ENCODE measurements around the gene LRRK1. TPM values are rescaled to one million over a fixed set of nuclear protein-coding genes. Genes with fewer than 3 reads are reported as not detected.

The LRRK1 gene
- total RNA-seq, 6 experiments from 2014 or later: 0.93 to 3.6 (median 2.5) TPM

DNA sequence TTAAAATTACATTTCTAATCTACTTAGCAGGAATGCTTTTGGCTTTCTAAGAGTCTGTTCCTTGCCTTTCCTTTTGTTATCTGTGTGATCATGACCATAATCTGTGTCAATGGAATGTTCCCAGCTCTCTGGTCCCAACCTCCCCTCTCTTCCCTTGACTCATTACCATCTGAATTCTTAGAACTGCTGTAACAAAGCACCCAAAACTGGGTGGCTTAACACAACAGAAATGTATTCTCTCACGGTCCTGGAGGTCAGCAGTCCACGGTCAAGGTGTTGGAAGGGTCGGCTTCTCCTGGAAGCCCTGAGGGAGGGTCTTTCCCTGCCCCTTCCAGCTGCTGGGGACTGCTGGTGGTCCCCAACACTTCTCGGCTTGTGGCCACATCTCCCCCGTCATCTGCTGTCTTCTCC is 81.1 kb downstream of the LRRK1 start:
- TF ChIP-seq CTCF (IDR thresholded peaks at IDR 0.05): no peak
- TF ChIP-seq POLR2A (IDR thresholded peaks at IDR 0.05): no peak
- intact Hi-C loops (cut with DNase I): loop anchor here in 1 of 2 donors (10.0 kb wide), 1 partner anchor 75 kb away; no protein-coding TSS in a partner anchor
- 70% methylated on average over 5 of the region's 5 CpGs for WGBS (ENCODE audit: insufficient coverage, low coverage, low lambda C conversion rate, missing lambda C conversion rate)
- H3K4me3 ChIP-seq: no peak overlapping the region
- no peaks in the 10 kb centered on the region for H3K36me3 ChIP-seq
- DNase-seq (no peak), ATAC-seq (no peak)
- no peaks in the 10 kb centered on the region for H3K4me1 ChIP-seq
- no peak overlapping the region for H3K27ac ChIP-seq
- no peaks in the 10 kb centered on the region for H3K27me3 ChIP-seq
- no peaks in the 10 kb centered on the region for H3K9me3 ChIP-seq

- no peak for DNase-seq
- Histone ChIP-seq H3K4me3 (no peak overlapping the region), H3K27ac (no peak overlapping the region), H3K27me3 (no peaks in the 10 kb centered on the region), H3K4me1 (no peaks in the 10 kb centered on the region), H3K9me3 (no peaks in the 10 kb centered on the region), H3K36me3 (no peaks in the 10 kb centered on the region)
- WGBS (ENCODE audit: insufficient coverage, low coverage, low lambda C conversion rate, missing lambda C conversion rate): 75% methylated on average over 4 of the region's 6 CpGs
- TF ChIP-seq POLR2A (IDR thresholded peaks at IDR 0.05) (no peak), CTCF (IDR thresholded peaks at IDR 0.05) (no peak)
- ATAC-seq: no peak
- intact Hi-C loops (cut with DNase I): loop anchor here in 1 of 2 donors (10.0 kb wide), 1 partner anchor 76 kb away; no protein-coding TSS in a partner anchor
Observed at GRCh38 chr15:101001056-101001455, 81.9 kb downstream of the LRRK1 start.

DNA sequence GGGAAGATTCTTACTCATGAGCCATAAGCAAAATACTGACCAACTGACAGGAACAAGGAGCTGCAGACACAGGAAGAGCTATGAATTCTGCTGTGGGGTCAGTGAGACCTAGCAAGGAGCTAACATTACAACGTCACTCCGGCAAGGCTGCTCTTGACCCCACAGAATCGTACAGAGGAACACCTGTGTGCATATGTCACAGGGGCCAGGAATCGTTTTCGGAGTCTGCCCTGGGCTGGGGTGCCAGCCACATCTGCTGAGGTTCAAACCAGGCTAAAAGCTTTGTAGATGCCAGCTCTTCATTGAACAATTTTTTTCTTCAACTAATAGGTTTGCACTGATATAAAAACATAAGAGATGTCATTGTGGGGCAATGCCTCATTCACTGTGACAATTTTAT is 82.6 kb downstream of the LRRK1 start:
- Histone ChIP-seq H3K27me3 (no peaks in the 10 kb centered on the region), H3K27ac (no peak overlapping the region), H3K36me3 (no peaks in the 10 kb centered on the region), H3K4me1 (no peaks in the 10 kb centered on the region), H3K4me3 (no peak overlapping the region), H3K9me3 (no peaks in the 10 kb centered on the region)
- intact Hi-C loops (cut with DNase I): loop anchor here in 1 of 2 donors (10.0 kb wide), 1 partner anchor 77 kb away; no protein-coding TSS in a partner anchor
- TF ChIP-seq POLR2A (IDR thresholded peaks at IDR 0.05) (no peak), CTCF (IDR thresholded peaks at IDR 0.05) (no peak)
- 62% methylated on average over 2 of the region's 5 CpGs for WGBS (ENCODE audit: insufficient coverage, low coverage, low lambda C conversion rate, missing lambda C conversion rate)
- ATAC-seq: no peak
- no peak for DNase-seq

DNA sequence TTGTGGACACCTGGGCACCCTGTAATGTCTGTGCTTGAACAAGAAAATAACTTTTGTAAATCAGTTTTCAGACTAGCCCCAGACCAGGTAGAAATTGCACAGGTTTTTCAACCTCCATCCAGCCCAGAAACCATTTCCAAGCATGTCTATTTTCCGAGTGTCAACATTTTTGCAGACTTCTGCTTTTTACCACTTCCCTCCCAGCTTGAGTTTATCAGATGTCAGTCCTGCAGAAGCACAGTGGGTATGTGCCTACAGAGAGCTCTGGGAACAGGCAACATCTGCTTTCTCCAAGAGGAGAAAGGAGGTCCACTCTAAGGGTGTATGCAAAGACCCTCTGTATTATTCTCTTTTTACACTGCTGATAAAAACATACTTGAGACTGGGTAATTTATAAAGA is 83.9 kb downstream of the LRRK1 start:
- intact Hi-C loops (cut with DNase I): loop anchor here in 1 of 2 donors (10.0 kb wide), 1 partner anchor 78 kb away; no protein-coding TSS in a partner anchor
- no peak for DNase-seq
- 24% methylated on average over 1 of the region's 1 CpG for WGBS (ENCODE audit: insufficient coverage, low coverage, low lambda C conversion rate, missing lambda C conversion rate)

More for the DNA sequence above, 83.9 kb downstream of the LRRK1 start:
- H3K9me3 ChIP-seq: no peaks in the 10 kb centered on the region
- TF ChIP-seq CTCF (IDR thresholded peaks at IDR 0.05) (no peak), POLR2A (IDR thresholded peaks at IDR 0.05) (no peak)
- H3K27me3 ChIP-seq: no peaks in the 10 kb centered on the region
- no peak overlapping the region for H3K4me3 ChIP-seq
- no peaks in the 10 kb centered on the region for H3K36me3 ChIP-seq
- H3K4me1 ChIP-seq: peaks cover 0 to 10% (median 3%) of the 10 kb centered on the region in 4 donors
- H3K27ac ChIP-seq: no peak overlapping the region
- peak in 1 of 4 donors; percentile 51 for ATAC-seq
